ENCODE data around the gene ZNF407.

ZNF407 gene

GRCh38 chr18:74930616-74931015 lies 332.9 kb downstream of the ZNF407 start:
- TF ChIP-seq, protein P1, sequence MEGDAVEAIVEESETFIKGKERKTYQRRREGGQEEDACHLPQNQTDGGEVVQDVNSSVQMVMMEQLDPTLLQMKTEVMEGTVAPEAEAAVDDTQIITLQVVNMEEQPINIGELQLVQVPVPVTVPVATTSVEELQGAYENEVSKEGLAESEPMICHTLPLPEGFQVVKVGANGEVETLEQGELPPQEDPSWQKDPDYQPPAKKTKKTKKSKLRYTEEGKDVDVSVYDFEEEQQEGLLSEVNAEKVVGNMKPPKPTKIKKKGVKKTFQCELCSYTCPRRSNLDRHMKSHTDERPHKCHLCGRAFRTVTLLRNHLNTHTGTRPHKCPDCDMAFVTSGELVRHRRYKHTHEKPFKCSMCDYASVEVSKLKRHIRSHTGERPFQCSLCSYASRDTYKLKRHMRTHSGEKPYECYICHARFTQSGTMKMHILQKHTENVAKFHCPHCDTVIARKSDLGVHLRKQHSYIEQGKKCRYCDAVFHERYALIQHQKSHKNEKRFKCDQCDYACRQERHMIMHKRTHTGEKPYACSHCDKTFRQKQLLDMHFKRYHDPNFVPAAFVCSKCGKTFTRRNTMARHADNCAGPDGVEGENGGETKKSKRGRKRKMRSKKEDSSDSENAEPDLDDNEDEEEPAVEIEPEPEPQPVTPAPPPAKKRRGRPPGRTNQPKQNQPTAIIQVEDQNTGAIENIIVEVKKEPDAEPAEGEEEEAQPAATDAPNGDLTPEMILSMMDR (IDR thresholded peaks at IDR 0.05): no peak
- no peaks in the 10 kb centered on the region for H3K36me3 ChIP-seq (ENCODE audit: control insufficient read depth, insufficient read depth, low read length)
- H3K4me2 ChIP-seq (ENCODE audit: low read length): no peak overlapping the region

GRCh38 chr18:74933930-74934329 lies 336.3 kb downstream of the ZNF407 start:
- Histone ChIP-seq H3K4me2 (ENCODE audit: low read length) (no peak overlapping the region), H3K9me3 (ENCODE audit: control insufficient read depth, low read length) (no peaks in the 10 kb centered on the region), H2AFZ (no peak overlapping the region), H3K36me3 (ENCODE audit: control insufficient read depth, insufficient read depth, low read length) (no peaks in the 10 kb centered on the region), H3K27ac (no peak overlapping the region), H3K9ac (no peak overlapping the region), H3K79me2 (no peaks in the 10 kb centered on the region), H3K27me3 (ENCODE audit: control insufficient read depth, insufficient read depth, low read length) (no peaks in the 10 kb centered on the region), H3K4me1 (peaks cover under 1% of the 10 kb centered on the region), H3K4me3 (ENCODE audit: low read depth, low read length) (no peak overlapping the region)
- TF ChIP-seq, protein P1 (IDR thresholded peaks at IDR 0.05): no peak

More at GRCh38 chr18:74930616-74931015, 332.9 kb downstream of the ZNF407 start:
- H3K9me3 ChIP-seq (ENCODE audit: control insufficient read depth, low read length): no peaks in the 10 kb centered on the region
- H3K27ac ChIP-seq: no peak overlapping the region
- no peak overlapping the region for H3K4me3 ChIP-seq (ENCODE audit: low read depth, low read length)
- H2AFZ ChIP-seq: no peak overlapping the region
- H3K4me1 ChIP-seq: peaks cover 11% of the 10 kb centered on the region
- no peaks in the 10 kb centered on the region for H3K79me2 ChIP-seq
- H3K9ac ChIP-seq: no peak overlapping the region
- no peaks in the 10 kb centered on the region for H3K27me3 ChIP-seq (ENCODE audit: control insufficient read depth, insufficient read depth, low read length)

DNA sequence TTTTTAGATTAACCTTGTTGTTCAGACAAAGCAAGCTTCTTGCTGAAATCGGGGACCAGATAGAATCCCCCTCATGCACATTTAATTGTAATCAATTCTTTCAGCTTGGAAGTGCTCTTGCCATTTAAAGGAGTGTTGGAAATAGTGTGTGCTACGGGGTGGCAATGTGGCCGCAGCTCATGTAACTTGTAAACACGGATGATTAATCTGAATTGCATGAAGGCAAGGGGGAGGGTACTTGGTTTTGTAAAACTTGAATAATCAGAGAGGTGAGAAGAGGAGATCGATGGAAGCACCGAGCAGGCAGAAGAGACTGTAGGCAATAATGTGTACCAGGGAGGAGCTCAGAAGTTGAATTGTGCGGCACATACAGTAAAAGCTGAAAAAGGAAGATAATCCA lies 337.8 kb downstream of the ZNF407 start:
- Histone ChIP-seq H3K4me1 (no peaks in the 10 kb centered on the region), H3K27ac (no peak overlapping the region), H3K27me3 (ENCODE audit: control insufficient read depth, insufficient read depth, low read length) (no peaks in the 10 kb centered on the region), H3K4me2 (ENCODE audit: low read length) (no peak overlapping the region), H3K4me3 (ENCODE audit: low read depth, low read length) (no peak overlapping the region), H3K79me2 (no peaks in the 10 kb centered on the region), H2AFZ (no peak overlapping the region), H3K9me3 (ENCODE audit: control insufficient read depth, low read length) (no peaks in the 10 kb centered on the region), H3K36me3 (ENCODE audit: control insufficient read depth, insufficient read depth, low read length) (no peaks in the 10 kb centered on the region), H3K9ac (no peak overlapping the region)
- TF ChIP-seq, protein P1 (IDR thresholded peaks at IDR 0.05): no peak

GRCh38 chr18:74936343-74936742 lies 338.7 kb downstream of the ZNF407 start:
- TF ChIP-seq, protein P1 (IDR thresholded peaks at IDR 0.05): no peak
- no peaks in the 10 kb centered on the region for H3K79me2 ChIP-seq
- H3K4me2 ChIP-seq (ENCODE audit: low read length): no peak overlapping the region
- no peaks in the 10 kb centered on the region for H3K27me3 ChIP-seq (ENCODE audit: control insufficient read depth, insufficient read depth, low read length)
- no peaks in the 10 kb centered on the region for H3K4me1 ChIP-seq
- H3K4me3 ChIP-seq (ENCODE audit: low read depth, low read length): no peak overlapping the region
- H3K27ac ChIP-seq: no peak overlapping the region
- H3K36me3 ChIP-seq (ENCODE audit: control insufficient read depth, insufficient read depth, low read length): no peaks in the 10 kb centered on the region
- no peak overlapping the region for H3K9ac ChIP-seq
- no peak overlapping the region for H2AFZ ChIP-seq
- no peaks in the 10 kb centered on the region for H3K9me3 ChIP-seq (ENCODE audit: control insufficient read depth, low read length)

GRCh38 chr18:74937291-74937690 lies 339.6 kb downstream of the ZNF407 start:
- TF ChIP-seq, protein P1 (IDR thresholded peaks at IDR 0.05): no peak
- H2AFZ ChIP-seq: no peak overlapping the region
- no peak overlapping the region for H3K4me3 ChIP-seq (ENCODE audit: low read depth, low read length)
- no peak overlapping the region for H3K4me2 ChIP-seq (ENCODE audit: low read length)
- no peaks in the 10 kb centered on the region for H3K36me3 ChIP-seq (ENCODE audit: control insufficient read depth, insufficient read depth, low read length)
- no peak overlapping the region for H3K9ac ChIP-seq
- no peak overlapping the region for H3K27ac ChIP-seq
- no peaks in the 10 kb centered on the region for H3K4me1 ChIP-seq
- no peaks in the 10 kb centered on the region for H3K79me2 ChIP-seq
- H3K27me3 ChIP-seq (ENCODE audit: control insufficient read depth, insufficient read depth, low read length): no peaks in the 10 kb centered on the region
- no peaks in the 10 kb centered on the region for H3K9me3 ChIP-seq (ENCODE audit: control insufficient read depth, low read length)

Measured in parathyroid adenoma (tissue), 2 donors.